LNCaP clone FGC (cell line): Measurements from ENCODE around the gene FBXO9.

Experiments used
- DNase-seq: peaks from one replicate; pipeline ENCODE4 v3.0.0-alpha.2; 2011; ENCODE audit warnings: low read depth
- H3K4me3 ChIP-seq: 2 replicates; pipeline ENCODE4 v1.5.1; 2011; ENCODE audit warnings: mild to moderate bottlenecking, low read depth, low read length, control low read depth
- CTCF ChIP-seq: IDR thresholded peaks from 2 replicates; pipeline ENCODE4 v1.5.1; 2012; ENCODE audit warnings: mild to moderate bottlenecking; ENCODE audit not compliant: control insufficient read depth, insufficient read depth; ENCODE audit errors: extremely low read depth

The FBXO9 gene

GRCh38 chr6:53066874-53067706 lies 1.9 kb downstream of the FBXO9 start:
- peak overlapping the region; percentile 79 for H3K4me3 ChIP-seq
- TF ChIP-seq CTCF: no peak
- no peak for DNase-seq

- H3K4me3 ChIP-seq: no peak overlapping the region
- TF ChIP-seq CTCF: no peak
- DNase-seq: peak; percentile 85
Observed at GRCh38 chr6:53067849-53068361, 2.7 kb downstream of the FBXO9 start.

DNA sequence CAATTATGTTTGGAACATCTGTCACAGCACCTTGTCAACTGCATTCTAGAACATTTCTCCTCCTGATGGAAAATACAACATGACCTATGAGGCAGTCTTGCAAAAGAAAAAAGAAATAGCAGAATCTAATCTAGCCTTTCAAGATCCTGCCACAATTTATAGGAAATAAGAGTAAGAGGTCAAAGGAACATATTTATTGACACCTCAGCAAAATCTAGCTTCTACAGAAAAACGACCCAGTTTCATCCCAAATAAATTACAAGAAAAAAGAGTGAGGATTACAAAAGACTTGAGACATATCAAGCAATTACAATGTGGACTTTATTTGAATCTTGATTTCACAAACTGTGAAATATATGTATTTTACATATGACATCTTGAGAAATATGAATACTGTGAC lies 4.2 kb downstream of the FBXO9 start:
- DNase-seq: no peak
- no peak for TF ChIP-seq CTCF
- H3K4me3 ChIP-seq: no peak overlapping the region

GRCh38 chr6:53070806-53071205 lies 5.6 kb downstream of the FBXO9 start:
- DNase-seq: no peak
- TF ChIP-seq CTCF: no peak
- H3K4me3 ChIP-seq: no peak overlapping the region

- DNase-seq: no peak
- no peak for TF ChIP-seq CTCF
- H3K4me3 ChIP-seq: no peak overlapping the region
Observed at GRCh38 chr6:53074347-53074746, 9.1 kb downstream of the FBXO9 start.

GRCh38 chr6:53080813-53081212 lies 15.6 kb downstream of the FBXO9 start:
- DNase-seq: no peak
- H3K4me3 ChIP-seq: no peak overlapping the region
- no peak for TF ChIP-seq CTCF
